Psoas muscle (tissue), 8 donors: ENCODE data around the gene TGFA. TPM values are rescaled to one million over a fixed set of nuclear protein-coding genes. Genes with fewer than 3 reads are reported as not detected.

Experiments used
- ATAC-seq, 4 donors: fragments of 200-7000 bp; cut with Tn5 transposase; one replicate each; pipeline ENCODE4 v1.9.1; 2020; ENCODE audit warnings: moderate library complexity in 3 of 4, mild to moderate bottlenecking in 2 of 4
- DNase-seq, 2 donors: peaks; one replicate each; pipeline ENCODE4 v3.0.0-alpha.2; 2020
- H3K27ac ChIP-seq: fragments of 200-600 bp; one replicate; pipeline ENCODE4 v1.8.0; 2022
- H3K27me3 ChIP-seq, 3 donors: fragments of 200-600 bp in 1 of 3; one replicate each; pipeline versions ENCODE4 v1.6.1 to v1.8.0; 2013 to 2022; ENCODE audit warnings: low read length in 2 of 3, mild to moderate bottlenecking in 2 of 3, moderate library complexity in 1 of 3; ENCODE audit not compliant: insufficient read depth in 3 of 3
- H3K36me3 ChIP-seq, 2 donors: fragments of 200-600 bp in 1 of 2; one replicate each; pipeline versions ENCODE4 v1.6.1 to v1.8.0; 2013 to 2022; ENCODE audit warnings: low read depth in 1 of 2, mild to moderate bottlenecking in 1 of 2, moderate library complexity in 1 of 2; ENCODE audit not compliant: insufficient read depth in 1 of 2
- H3K4me1 ChIP-seq: fragments of 200-600 bp; one replicate; pipeline ENCODE4 v1.8.0; 2022
- H3K4me3 ChIP-seq: fragments of 200-600 bp; one replicate; pipeline ENCODE4 v1.8.0; 2022; ENCODE audit warnings: mild to moderate bottlenecking
- H3K9me3 ChIP-seq: fragments of 200-600 bp; one replicate; pipeline ENCODE4 v1.8.0; 2022
- CTCF ChIP-seq: fragments of 200-600 bp; IDR thresholded peaks from one replicate; pipeline ENCODE4 v1.8.0; 2022; ENCODE audit warnings: antibody characterized with exemption
- WGBS, 3 donors: extraction: QIAGEN DNeasy Blood & Tissue Kit; methylation state at CpG; one replicate each; pipeline versions ENCODE4 v1.1.6 to v1.1.7; 2013; 5-methylcytosine and 5-hydroxymethylcytosine counted together
- intact Hi-C, 2 donors: fragments of 100-400 bp; cut with DNase I; formaldehyde crosslinking; loops; one replicate each; pipeline versions ENCODE4 v1.11.0 to v1.14.2; 2022
- polyA plus RNA-seq, 3 donors: library from polyadenylated mRNA; stranded (reverse); fragments of 200-250 nt; gene quantifications; one replicate each; pipeline ENCODE4 v1.2.3, GENCODE V29; 2013
- total RNA-seq, 4 donors: library from RNA; stranded (reverse); fragmentation: NEBNext Ultra II Directional in 2 of 4; extraction: Animal tissue kit (Norgen Biotek cat#: 25700) in 2 of 4; gene quantifications; one replicate each; pipeline versions ENCODE4 v1.2.1 to v1.2.4, GENCODE V29; 2021 to 2023
- donor health status: healthy with polysubstance abuse.
- donor health status: DM: no; HTN: no; CAD: no; lungs with moderate emphysema.
- donor health status: Bipolar disorder and iron deficiency.
- donor health status: healthy.
- donor health status: DM: yes; HTN: yes; CAD: no.
- donor health status: DM: no; HTN: no; CAD: no.
- donor health status: DM: no; HTN: no; CAD: no.
- donor health status: DM: yes; HTN: yes; CAD: no.

TGFA gene
- total and polyA plus RNA-seq, 7 donors, result 0.03 to 0.39 (median 0.12) TPM

DNA sequence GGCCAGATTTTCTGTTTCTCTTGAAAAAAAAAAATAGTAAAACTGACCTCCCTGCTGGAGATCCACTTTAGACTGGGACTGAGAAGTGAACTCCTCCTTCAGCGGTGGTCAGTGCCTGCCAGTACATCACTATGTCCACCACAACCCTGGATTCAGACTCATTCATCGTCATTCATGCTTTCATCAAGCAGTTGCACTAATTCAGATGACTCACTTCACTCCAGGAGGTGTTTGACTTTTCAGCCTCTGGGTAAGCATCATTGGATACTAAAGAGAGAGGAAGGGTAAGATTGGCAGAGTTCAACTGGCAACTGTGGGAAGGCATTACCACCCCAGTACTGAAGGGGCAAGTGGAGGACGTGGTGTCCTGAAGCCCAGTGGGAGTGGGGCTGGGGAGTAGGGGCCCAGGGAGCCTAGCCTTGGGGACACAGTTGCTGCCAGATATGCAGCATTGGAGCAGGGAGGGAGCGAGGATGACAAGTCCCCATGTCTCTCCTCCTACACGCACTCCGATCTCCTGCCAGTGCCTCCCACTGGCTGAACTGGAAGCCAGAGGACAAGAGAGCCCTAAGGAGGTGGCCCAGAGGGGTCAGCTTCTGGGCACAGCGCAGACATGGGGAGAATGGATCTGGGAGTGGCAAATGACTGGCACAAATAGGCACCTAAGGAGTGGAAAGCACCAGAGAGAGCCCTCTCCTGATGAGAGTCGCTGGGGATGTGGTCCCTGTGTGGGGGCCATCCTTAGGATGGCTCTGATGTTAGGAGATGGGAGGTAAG, 111.1 kb downstream of the TGFA start:
- ATAC-seq (no peak), DNase-seq (no peak)
- no peak overlapping the region for H3K27ac ChIP-seq
- intact Hi-C loops, result no loop called here
- no peak for TF ChIP-seq CTCF
- H3K4me1 ChIP-seq, result no peaks in the 10 kb centered on the region
- no peak overlapping the region for H3K4me3 ChIP-seq
- H3K9me3 ChIP-seq, result no peaks in the 10 kb centered on the region
- WGBS, 3 donors, result 86 to 89% (median 89%) methylated on average over 8 of the region's 8 CpGs
- H3K36me3 ChIP-seq, result no peaks in the 10 kb centered on the region
- H3K27me3 ChIP-seq, result no peaks in the 10 kb centered on the region

DNA sequence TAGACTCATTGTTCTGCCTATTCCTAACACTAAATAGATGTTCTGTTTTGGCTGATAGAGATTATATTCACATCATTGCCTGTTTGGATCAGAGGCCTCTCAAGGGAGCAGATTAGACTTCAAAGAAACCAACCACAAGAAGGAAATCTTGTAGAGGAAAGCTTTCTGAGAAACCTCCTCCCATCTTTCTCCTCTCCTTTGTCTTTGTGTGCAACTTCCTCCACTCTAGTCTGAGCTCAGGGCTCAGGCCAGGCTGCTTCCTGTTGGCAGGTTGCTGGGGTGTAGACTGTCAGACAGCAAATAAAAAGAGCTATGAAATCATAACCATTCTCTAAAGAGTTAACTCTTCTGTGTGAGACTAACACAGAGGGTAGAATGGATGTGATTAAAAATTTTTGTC, 113.0 kb downstream of the TGFA start:
- Histone ChIP-seq H3K27me3 (no peaks in the 10 kb centered on the region), H3K36me3 (no peaks in the 10 kb centered on the region), H3K4me3 (no peak overlapping the region), H3K4me1 (no peaks in the 10 kb centered on the region), H3K9me3 (no peaks in the 10 kb centered on the region), H3K27ac (no peak overlapping the region)
- no peak for DNase-seq
- ATAC-seq, result no peak
- TF ChIP-seq CTCF, result no peak
- intact Hi-C loops, result no loop called here

DNA sequence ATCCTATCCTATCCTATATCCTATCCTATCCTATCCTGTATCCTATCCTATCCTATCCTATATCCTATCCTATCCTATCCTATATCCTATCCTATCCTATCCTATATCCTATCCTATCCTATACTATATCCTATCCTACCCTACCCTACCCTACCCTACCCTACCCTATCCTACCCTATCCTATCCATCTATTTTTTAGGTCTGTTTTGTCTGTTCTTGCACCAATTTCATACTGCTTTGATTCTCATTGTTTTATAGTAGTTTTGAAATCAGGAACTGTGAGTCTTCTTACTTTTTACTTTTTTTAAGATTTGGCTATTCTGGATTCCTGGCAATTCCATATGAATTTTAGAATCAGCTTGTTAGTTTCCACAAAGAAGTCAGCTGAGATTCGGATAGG, 118.5 kb downstream of the TGFA start:
- intact Hi-C loops, result no loop called here
- H3K4me1 ChIP-seq, result no peaks in the 10 kb centered on the region
- ATAC-seq (no peak), DNase-seq (no peak)
- no peak overlapping the region for H3K4me3 ChIP-seq
- no peaks in the 10 kb centered on the region for H3K9me3 ChIP-seq
- 61 to 65% (median 62%) methylated on average over 1 of the region's 1 CpG for WGBS, 3 donors
- TF ChIP-seq CTCF, result no peak
- no peak overlapping the region for H3K27ac ChIP-seq
- no peaks in the 10 kb centered on the region for H3K27me3 ChIP-seq
- no peaks in the 10 kb centered on the region for H3K36me3 ChIP-seq

DNA sequence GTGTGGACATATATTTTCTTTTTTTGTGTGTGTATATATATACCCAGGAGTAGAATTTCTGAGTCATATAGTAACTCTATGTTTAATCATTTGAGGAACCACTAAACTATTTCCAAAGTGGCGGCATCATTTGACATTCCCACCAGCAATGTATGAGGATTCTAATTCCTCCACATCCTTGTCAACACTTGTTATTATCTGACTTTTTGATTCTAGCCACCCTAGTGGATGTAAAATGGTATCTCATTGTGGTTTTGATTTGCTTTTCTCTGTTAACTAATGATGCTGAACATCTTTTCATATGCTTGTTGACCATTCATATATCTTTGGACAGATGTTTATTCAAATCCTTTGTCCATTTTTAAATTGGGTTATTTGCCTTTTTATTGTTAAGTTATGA, 120.3 kb downstream of the TGFA start:
- Histone ChIP-seq H3K27me3 (no peaks in the 10 kb centered on the region), H3K4me1 (no peaks in the 10 kb centered on the region), H3K9me3 (no peaks in the 10 kb centered on the region), H3K36me3 (no peaks in the 10 kb centered on the region), H3K4me3 (no peak overlapping the region), H3K27ac (no peak overlapping the region)
- no peak for TF ChIP-seq CTCF
- no peak for ATAC-seq
- 92 to 100% (median 93%) methylated on average over 1 of the region's 1 CpG for WGBS, 3 donors
- intact Hi-C loops, result no loop called here
- no peak for DNase-seq

DNA sequence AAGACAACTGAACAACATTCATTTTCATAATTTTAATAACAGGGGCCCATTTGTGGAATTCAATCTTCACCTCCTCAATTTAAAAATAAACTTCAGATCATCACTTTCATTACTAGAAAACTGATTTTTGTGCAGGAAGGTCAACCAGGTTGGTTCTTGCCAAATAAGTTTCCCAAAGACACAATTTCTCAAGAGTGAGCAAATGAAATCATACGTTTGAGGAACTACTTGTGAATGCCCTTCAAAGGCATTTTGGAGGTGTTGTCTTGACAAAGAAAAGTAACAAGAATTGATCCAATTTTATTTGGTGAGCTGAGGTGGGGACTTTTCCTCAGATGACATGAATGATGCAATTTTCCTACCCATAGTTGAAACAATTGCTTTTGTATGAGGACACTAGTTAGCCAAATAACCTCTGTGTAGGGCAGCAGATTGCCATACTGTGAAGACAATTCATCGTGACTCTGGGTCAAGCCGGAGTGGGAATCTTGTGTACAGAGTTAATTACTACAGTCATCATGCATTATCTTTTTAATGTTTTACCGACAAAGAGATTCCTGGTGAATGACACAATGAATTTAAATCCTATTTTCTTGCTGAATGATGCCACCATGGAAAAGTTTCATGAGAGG, 121.8 kb downstream of the TGFA start:
- H3K27me3 ChIP-seq, result no peaks in the 10 kb centered on the region
- intact Hi-C loops, result no loop called here
- no peak overlapping the region for H3K27ac ChIP-seq
- no peaks in the 10 kb centered on the region for H3K9me3 ChIP-seq
- no peaks in the 10 kb centered on the region for H3K36me3 ChIP-seq
- DNase-seq (no peak), ATAC-seq (no peak)
- no peaks in the 10 kb centered on the region for H3K4me1 ChIP-seq
- no peak for TF ChIP-seq CTCF
- WGBS, 3 donors, result 66 to 72% (median 69%) methylated on average over 4 of the region's 4 CpGs
- no peak overlapping the region for H3K4me3 ChIP-seq
